Brain microvascular endothelial cell (primary cell): ENCODE results near the gene ARSG.
"Not testable (repeated sequence)": the region's sequence is repeated elsewhere in the genome, so short reads cannot be mapped to it uniquely, and the experiment has no call there.

ENCODE experiments used
- DNase-seq: peaks from one replicate; pipeline ENCODE4 v3.0.0-alpha.2; 2020
- H3K27ac ChIP-seq: fragments of 250-450 bp; sonication (Bioruptor Pico); 2 replicates; pipeline ENCODE4 v1.5.1; 2020; ENCODE audit warnings: mild to moderate bottlenecking, moderate library complexity
- H3K27me3 ChIP-seq: fragments of 250-450 bp; sonication (Bioruptor Pico); replicated peaks from 2 replicates; pipeline ENCODE4 v1.5.1; 2020; ENCODE audit warnings: mild to moderate bottlenecking
- H3K36me3 ChIP-seq: fragments of 250-450 bp; sonication (Bioruptor Pico); replicated peaks from 2 replicates; pipeline ENCODE4 v1.5.1; 2020; ENCODE audit warnings: mild to moderate bottlenecking
- H3K4me3 ChIP-seq: 2 replicates; pipeline ENCODE4 v1.5.1; 2011; ENCODE audit warnings: low read depth, mild to moderate bottlenecking, control low read depth, low read length, moderate library complexity
- CTCF ChIP-seq: IDR thresholded peaks from 2 replicates; pipeline ENCODE4 v1.5.1; 2011; ENCODE audit warnings: low read depth, mild to moderate bottlenecking, moderate library complexity, low read length, control low read depth, inconsistent platforms; ENCODE audit errors: missing control alignments
- in situ Hi-C: cut with HindIII; loops from 2 replicates; pipeline ENCODE4 v1.10.0; 2017; ENCODE audit warnings: low sequenced_read_pairs, low pct_ligation_motif_present

ARSG gene

GRCh38 chr17:68400404-68400735, 109.1 kb downstream of the ARSG start:
- H3K27ac ChIP-seq = no peak overlapping the region
- no peaks in the 10 kb centered on the region for H3K36me3 ChIP-seq
- TF ChIP-seq CTCF = no peak
- no peak for DNase-seq
- in situ Hi-C loops = no loop called here
- no peak overlapping the region for H3K4me3 ChIP-seq
- no peaks in the 10 kb centered on the region for H3K27me3 ChIP-seq

GRCh38 chr17:68401288-68401687, 110.0 kb downstream of the ARSG start:
- no peak for DNase-seq
- H3K36me3 ChIP-seq = no peaks in the 10 kb centered on the region
- in situ Hi-C loops = no loop called here
- no peak overlapping the region for H3K27ac ChIP-seq
- no peak overlapping the region for H3K4me3 ChIP-seq
- no peaks in the 10 kb centered on the region for H3K27me3 ChIP-seq
- no peak for TF ChIP-seq CTCF

- DNase-seq = no peak
- no peak overlapping the region for H3K4me3 ChIP-seq
- H3K36me3 ChIP-seq = no peaks in the 10 kb centered on the region
- TF ChIP-seq CTCF = no peak
- in situ Hi-C loops = no loop called here
- H3K27me3 ChIP-seq = no peaks in the 10 kb centered on the region
- no peak overlapping the region for H3K27ac ChIP-seq
These were observed 111.8 kb downstream of the ARSG start for GRCh38 chr17:68403122-68403521.

GRCh38 chr17:68403837-68404236, 112.5 kb downstream of the ARSG start:
- DNase-seq, H3K36me3 ChIP-seq, in situ Hi-C loops, H3K4me3 ChIP-seq, H3K27ac ChIP-seq, H3K27me3 ChIP-seq: not testable (repeated sequence)

- in situ Hi-C loops, DNase-seq, H3K36me3 ChIP-seq, H3K4me3 ChIP-seq, H3K27me3 ChIP-seq, H3K27ac ChIP-seq: not testable (repeated sequence)
These were observed 116.4 kb downstream of the ARSG start for GRCh38 chr17:68407656-68408055.

GRCh38 chr17:68413597-68414560, 122.6 kb downstream of the ARSG start:
- H3K27ac ChIP-seq, in situ Hi-C loops, H3K36me3 ChIP-seq, H3K27me3 ChIP-seq: not testable (repeated sequence)
- peak overlapping the region; percentile 32 for H3K4me3 ChIP-seq
- peak; percentile 47 for DNase-seq

GRCh38 chr17:68414901-68415300, 123.6 kb downstream of the ARSG start:
- H3K4me3 ChIP-seq, in situ Hi-C loops, H3K36me3 ChIP-seq, H3K27ac ChIP-seq, H3K27me3 ChIP-seq, DNase-seq: not testable (repeated sequence)

GRCh38 chr17:68417317-68417716, 126.0 kb downstream of the ARSG start:
- H3K27ac ChIP-seq = no peak overlapping the region
- peaks cover 11% of the 10 kb centered on the region for H3K36me3 ChIP-seq
- TF ChIP-seq CTCF = no peak
- H3K4me3 ChIP-seq = no peak overlapping the region
- in situ Hi-C loops = no loop called here
- no peaks in the 10 kb centered on the region for H3K27me3 ChIP-seq
- no peak for DNase-seq
